Epithelial cell of prostate (primary cell): ENCODE results near the gene ABCC3.

Source experiments
- DNase-seq: peaks from one replicate; pipeline ENCODE4 v3.0.0-alpha.2; 2011; ENCODE audit warnings: low read depth, low spot score
- H3K27ac ChIP-seq: fragments of 450-650 bp; 2 replicates; pipeline ENCODE4 v1.5.1; 2017; ENCODE audit warnings: mild to moderate bottlenecking

ABCC3 gene

DNA sequence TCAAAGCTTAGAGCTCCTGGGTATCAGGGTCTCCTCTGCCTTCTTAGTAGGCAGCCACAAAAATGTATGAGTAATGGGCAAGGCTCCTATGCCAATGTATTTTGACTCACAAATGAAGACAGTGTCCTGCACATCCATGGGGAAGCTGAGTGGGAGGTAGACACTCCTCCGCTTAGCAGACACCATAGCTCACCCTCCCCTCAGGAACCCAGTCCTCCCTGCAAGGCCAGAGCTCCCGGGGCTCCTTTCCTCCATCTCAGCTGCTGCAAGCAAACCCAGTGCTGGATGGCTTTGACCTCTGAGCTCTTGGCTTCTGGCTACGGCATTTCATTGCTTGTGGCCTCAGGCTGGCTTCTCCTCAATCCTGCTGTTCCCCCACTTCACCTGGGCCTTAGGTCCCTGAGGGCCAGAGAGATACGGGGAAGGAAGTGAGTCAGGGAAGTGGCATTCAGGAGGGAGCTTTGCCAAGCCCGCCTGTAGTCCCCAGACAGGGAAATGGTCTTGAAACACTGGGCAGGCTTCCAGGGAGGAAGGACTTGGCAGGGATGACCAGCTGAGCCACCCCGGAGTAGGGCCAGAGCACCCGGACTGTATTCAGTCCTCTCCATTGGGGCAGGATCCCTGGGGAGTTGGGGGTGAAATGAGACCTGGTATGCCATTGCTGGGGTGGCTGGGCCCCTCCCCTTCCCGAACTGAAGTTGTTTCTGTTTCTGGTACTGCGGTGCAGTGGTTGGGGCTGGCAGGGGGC lies 4.5 kb downstream of the ABCC3 start:
- H3K27ac ChIP-seq: peak overlapping the region; percentile 95
- peak; percentile 80 for DNase-seq

DNA sequence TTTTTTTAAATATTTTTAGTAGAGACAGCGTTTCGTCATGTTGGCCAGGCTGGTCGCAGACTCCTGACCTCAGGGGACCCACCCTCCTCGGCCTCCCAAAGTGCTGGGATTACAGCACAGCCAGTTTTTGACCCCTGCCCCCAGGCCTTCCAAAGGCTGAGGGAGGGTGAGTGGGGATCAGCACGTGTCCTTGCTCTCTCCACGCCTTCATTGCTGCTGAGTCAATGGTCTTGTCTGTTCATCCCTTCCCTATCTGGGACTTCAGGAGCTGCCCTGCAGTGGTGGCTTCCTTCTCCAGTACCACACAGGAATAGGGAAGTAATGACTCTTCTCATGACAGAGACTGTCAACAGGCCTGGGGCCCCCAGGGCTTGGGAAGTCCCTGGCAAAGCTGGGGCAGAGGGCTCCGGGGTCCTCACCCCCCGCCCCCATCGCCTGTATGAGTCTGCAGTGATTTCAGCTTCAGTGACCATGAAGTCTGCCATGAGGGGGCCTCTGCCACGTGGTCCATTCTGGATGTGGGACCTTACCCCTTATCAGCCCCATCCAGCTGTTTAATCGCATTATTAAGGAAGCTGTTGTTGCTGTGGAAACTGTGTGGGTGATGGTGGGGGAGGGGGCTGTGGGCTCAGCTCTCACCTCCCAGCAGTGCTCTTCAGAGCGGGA lies 6.1 kb downstream of the ABCC3 start:
- DNase-seq: no peak
- H3K27ac ChIP-seq: peak overlapping the region; percentile 95

DNA sequence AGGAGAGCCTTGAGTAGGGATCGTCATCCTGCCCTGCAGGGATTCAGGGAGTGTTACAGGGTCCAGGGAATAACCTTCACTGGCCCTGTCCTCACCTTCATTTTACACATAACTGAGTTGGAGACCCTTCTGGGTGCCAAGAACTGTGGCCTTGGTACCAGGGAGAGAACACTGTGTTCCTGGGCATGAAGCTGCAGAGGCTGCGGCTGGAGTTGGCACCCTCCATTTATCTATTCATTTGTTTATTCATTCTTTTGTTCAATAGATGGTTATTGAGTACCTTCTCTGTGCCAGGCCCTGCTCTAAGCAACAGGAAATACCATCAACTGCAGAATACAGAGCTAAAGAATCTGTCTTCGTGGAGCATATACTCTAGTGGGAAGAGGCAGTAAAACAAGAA lies 6.7 kb downstream of the ABCC3 start:
- DNase-seq: no peak
- H3K27ac ChIP-seq: peak overlapping the region; percentile 95

DNA sequence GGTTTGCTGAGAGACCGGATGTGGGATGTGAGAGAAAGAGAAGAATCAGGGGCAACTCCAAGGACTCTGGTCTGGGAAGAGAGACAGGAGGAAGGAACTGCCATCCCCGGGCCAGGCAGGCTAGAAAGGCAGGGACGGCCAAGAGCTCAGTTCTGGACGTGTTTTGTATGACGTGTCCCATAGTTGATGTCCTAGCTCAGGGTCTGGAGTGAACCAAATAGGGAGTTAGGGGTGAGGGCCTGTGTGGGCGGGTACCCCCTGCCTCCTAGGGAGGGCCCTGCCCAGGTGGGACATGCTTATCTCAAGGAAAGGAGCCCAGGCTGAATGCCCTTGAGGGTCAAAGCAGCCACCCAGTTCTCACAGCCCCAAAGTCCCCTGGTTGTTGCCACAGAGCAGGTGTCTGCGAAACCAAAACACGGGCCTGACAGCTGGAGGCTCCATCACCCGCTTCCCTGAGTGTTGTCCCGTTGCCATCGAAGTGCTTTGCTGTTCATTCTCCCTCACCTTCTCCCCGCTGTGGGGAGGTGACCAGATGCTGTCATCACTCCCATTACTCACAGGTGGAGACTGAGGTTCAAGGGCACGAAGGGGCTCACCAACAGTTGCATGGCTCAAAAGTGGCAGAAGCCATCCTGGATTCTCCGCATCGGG lies 7.5 kb downstream of the ABCC3 start:
- no peak for DNase-seq
- H3K27ac ChIP-seq: no peak overlapping the region

DNA sequence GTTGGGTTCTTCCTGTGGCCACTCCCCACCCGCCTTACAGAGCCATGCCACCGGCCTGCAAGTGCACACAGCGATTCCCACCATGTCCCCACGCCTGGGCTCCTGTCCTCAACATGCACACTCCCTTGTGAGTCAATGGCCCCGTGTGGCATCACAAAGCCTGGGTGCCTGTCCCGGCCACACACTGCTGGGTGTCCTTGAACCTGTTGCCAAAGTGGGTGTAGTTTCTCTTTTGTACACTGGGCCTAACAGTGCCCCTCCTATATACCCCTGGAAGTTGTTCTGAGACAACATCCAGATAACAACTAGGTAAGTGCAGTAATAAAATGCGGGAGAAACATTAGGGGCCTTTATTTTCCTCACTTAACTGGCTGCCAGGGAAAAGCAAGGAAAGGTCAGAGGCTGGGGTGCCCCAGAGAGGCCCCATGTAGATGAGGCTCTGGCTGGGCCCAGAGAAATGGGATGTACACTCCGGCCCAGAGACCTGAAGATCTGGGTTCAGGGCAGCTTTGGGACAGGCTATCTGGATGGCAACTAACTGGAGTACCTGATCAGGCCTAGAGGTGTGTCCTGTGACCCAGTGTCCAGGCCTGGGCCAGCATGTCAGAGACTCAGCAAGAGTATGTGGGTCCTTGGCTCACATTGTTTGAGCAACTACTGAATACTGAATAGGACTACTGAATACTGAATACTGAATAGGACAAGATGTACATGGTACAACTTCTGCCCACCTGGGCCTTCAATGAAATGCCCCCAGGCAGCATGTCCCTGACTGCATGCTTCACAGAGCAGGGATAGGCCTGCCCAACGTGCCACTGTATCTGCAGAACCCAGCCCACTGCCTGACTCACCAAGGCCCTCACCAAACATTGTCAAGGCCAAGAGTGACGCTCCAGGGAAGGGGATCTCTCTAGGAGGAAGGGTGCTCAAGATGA lies 8.3 kb downstream of the ABCC3 start:
- no peak overlapping the region for H3K27ac ChIP-seq
- DNase-seq: no peak

DNA sequence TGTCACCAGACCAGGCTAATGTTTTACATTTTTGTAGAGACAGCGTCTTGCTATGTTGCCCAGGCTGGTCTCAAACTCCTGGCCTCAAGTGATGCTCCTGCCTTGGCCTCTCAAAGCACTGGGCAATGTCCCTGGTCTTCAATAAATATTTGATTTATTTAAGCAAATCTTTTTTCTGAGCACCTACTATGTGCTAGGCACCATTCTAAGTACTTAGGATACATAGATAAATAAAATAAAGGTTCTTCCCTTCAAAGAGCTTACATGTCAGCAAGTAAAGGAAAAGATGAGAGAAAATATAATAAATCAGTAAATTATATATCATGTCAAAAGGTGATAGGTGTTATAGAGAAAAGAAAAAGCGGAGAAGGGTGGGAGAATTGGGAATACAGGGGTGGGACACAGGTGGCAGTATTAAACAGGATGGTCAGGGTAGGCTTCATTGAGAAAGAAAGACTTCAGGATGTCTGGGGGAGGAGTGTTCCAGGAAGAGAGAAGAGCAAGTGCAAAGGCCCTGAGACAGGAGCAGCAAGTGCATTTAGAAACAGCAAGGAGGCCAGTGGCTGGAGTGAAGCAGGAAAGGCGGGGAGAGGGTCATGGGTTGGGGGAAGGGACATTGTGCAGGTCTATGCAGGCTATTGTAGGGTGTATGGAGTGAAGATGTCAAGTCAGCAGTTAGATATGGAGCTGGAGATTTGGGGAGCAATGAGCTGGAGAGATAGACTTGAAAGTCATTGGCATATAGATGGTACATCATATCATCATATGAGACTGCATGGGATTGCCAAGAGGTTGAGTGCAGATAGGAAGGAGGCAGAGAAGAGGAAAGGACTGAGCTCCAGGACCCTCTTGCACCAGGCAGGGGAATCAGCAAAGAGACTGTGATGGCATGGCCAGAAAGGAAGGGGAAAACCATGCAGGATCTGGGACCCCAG lies 11.3 kb downstream of the ABCC3 start:
- DNase-seq: no peak
- no peak overlapping the region for H3K27ac ChIP-seq

DNA sequence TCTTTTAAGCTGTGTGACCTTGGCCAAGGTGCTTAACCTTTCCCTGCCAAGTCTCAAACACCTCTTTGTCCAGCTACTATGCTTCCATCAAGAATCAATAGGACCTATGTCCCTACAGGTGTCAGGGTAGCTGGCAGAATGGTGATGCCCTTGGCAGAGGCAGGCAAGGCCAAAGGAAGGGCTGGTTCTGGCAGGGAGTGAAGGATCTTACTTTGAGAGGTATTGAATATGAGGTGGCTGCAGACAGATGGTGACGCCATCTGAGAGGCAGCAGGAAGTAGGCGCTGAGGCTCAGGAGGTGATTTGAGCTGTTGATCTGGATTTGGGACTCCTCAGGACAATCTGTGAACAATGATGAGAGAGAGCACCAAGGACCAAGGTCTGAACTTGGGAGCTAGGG lies 12.5 kb downstream of the ABCC3 start:
- DNase-seq: no peak
- H3K27ac ChIP-seq: no peak overlapping the region

DNA sequence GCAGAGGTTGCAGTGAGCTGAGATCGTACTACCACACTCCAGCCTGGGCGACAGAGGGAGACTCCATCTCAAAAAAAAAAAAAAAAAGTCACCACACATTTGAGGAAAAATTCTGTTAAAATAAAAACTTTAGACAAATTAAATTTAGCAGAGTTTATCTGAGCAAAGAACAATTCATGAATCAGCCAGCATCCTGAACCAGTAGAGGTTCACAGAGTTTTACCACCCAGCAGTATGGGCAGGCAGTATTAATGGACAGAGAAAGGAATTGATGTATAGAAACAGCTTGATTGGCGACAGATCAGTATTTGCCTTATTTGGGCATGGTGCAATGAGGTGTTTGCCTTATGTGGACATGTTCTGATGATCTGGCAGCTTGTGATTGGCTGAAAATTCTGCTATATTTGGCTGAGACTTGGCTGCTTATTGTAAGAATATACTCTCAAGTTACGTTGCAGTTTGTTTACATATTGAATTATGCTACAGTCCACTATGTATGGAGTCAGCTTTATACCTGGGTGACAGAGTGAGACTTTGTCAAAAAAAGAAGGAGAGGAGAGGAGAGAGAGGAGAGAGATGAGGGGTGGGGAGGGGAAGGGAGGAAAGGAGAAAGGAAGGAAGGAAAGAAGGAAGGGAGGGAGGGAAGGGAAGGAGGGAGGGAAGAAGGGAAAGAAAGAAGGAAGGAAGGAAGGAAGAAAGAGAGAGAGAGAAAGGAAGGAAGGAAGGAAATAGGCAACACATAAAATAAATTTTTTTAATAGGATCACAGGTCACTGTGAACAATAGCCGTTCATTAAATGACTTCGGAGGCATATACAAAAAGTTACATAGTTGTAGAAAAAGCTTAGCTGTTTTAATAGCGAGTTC lies 14.6 kb downstream of the ABCC3 start:
- no peak for DNase-seq
- H3K27ac ChIP-seq: no peak overlapping the region

DNA sequence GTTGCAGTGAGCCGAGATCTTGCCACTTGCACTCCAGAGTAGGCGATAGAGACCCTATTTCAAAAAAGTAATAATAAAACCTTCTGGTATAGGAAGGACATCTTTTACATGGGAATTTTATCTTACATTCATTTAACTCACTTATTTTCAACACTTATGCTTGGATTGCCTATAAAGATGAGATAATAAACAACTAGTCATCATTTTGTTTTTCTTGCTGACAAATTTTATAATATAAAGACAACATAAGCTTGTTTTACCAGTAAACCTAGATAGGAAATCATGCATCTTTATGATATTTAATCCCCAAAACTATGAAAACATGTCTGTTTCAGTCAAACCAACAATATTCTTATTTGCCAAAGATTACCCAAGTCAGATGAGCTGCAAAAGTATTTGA lies 17.0 kb downstream of the ABCC3 start:
- no peak for DNase-seq
- no peak overlapping the region for H3K27ac ChIP-seq

DNA sequence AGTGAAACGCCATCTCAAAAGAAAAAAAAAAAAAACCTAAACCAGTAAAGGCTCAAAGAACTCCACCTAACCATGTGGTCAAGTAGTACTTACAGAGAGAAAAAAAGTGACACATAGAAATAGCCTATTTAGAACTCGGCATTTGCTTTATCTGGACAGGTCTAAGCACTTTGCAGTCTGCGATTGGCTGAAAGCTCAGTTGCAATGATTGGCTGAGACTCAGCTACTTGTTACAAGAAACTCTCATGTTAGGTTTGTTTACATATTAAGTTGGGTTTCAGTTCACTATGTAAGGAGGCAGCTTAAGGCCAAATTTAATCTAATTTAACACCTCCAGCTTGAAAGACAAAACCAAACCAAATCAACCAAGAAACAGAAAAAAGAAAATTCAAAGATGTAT lies 19.1 kb downstream of the ABCC3 start:
- no peak for DNase-seq

DNA sequence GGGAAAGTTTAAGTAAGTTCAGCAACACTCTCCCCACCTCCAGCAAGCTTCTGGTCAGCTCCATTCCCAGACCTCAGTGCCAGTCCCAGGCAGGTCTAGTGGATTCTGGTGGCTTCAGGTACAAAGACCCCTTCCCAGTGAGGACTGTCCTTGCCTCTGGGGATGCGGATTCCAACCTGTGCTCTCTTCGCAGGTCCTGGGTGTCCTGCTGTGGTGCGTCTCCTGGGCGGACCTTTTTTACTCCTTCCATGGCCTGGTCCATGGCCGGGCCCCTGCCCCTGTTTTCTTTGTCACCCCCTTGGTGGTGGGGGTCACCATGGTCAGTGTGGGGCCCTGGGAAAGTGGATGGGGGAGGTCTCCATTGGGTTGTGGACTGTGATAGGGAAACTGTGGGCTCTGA lies 21.8 kb downstream of the ABCC3 start:
- no peak for DNase-seq

More for the DNA sequence above, 19.1 kb downstream of the ABCC3 start:
- H3K27ac ChIP-seq: no peak overlapping the region

DNA sequence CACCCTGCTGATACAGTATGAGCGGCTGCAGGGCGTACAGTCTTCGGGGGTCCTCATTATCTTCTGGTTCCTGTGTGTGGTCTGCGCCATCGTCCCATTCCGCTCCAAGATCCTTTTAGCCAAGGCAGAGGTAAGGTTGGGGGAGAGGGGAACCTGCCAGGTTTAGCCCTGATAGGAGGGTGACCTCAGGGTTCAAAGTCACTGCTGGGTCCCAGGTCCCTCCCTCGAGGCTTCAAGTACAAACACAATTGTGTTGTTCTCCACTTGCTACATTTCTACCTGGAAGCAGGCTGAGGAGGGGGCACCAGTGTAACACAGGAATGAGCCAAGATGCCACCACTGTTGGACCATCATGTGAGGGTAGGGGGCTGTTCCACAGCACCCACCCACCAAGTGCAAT lies 22.4 kb downstream of the ABCC3 start:
- no peak overlapping the region for H3K27ac ChIP-seq
- no peak for DNase-seq

More for the DNA sequence above, 21.8 kb downstream of the ABCC3 start:
- no peak overlapping the region for H3K27ac ChIP-seq

DNA sequence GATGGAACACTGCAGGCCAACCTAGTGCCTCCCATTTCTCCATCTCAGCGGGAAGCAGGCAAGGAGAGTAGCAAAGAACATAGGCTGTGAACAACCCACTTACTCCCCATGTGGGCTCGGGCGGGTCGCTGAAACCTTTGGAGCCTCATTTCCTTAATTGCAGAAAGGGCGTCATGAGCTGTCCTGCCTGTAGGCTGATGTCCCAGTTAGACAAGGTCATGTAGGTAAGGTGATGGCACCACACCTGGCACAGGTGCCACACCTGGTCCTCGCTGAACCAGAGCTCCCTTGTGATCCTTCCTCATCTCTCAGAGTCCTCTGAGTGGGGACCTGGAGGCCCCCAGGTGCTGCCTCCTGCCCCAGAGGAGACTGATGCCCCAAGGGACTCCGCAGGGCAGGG lies 22.9 kb downstream of the ABCC3 start:
- no peak overlapping the region for H3K27ac ChIP-seq
- DNase-seq: no peak

DNA sequence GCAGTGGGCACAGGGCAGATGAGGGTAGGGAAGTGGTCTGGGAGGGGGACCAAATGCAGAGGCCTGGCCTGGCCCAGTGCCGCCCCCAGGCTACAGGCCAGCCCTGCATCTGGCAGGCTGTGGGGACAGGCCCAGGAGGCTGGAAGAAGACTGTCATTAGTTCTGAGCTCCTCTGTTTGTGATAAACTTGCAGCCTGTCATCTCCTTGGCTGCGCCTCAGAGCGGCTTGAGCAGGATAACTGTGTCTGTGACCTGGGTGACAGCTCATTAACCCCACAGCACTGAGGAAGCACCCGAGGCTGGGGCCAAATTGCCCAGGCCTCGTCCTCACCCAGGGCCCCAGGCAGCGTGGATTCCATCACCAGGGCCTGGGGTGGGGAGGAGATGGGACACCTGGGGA lies 23.9 kb downstream of the ABCC3 start:
- H3K27ac ChIP-seq: no peak overlapping the region
- no peak for DNase-seq

DNA sequence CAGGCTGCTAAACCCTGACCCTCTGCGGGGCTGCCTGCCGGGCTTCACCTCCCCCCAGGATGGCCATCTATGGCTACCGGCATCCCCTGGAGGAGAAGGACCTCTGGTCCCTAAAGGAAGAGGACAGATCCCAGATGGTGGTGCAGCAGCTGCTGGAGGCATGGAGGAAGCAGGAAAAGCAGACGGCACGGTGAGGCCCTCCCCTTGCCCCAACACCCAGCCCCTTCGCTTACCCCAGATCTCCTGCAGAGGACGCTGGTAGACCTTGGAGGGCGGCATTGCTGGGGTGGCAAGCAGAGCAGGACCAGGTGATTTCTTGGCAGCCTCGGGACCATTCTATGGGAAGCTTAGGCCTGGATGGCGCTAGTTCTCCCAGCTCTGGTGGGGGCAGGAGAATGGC lies 24.5 kb downstream of the ABCC3 start:
- no peak overlapping the region for H3K27ac ChIP-seq
- DNase-seq: no peak

DNA sequence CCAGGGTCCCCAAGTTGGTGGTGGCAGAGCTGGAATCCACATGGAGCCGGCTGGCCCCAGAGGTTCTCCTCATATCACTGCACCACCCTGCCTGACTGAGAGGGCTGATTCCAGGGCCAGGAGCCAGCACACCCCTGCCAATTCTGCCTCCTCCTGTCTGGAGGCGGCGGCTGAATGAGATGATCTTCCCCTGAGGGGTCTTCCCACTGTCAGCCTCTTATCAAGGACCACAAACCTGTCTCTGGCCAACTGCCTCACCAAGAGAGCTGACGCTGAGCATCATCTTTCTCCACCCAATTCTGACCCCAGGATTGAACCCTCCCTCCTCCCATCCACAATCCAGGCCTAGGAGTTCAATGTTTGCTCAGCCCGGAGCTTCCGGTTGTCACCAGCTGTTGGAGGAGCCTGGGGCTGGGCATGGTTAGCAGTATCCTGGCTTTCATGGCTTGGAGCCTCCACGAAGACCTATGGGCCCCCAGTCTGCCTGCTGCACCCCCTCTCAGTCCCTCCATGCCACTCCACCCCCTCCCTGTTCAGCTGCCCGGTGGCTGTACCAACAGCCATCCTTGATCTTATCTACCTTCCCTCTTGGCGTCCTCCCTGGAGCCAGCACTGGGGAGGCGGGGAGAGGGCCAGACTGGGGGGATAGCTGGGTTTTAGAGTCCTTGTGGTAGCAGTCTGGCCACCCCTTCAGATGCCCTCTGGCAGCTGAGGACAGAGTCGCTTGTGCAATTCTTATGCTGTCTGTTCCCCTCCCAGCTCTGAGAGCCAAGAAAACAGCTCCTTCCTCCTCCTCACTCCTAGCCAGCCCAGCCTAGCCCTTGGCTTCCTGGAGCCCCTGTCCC lies 25.6 kb downstream of the ABCC3 start:
- no peak for DNase-seq
- H3K27ac ChIP-seq: peak overlapping the region; percentile 58

DNA sequence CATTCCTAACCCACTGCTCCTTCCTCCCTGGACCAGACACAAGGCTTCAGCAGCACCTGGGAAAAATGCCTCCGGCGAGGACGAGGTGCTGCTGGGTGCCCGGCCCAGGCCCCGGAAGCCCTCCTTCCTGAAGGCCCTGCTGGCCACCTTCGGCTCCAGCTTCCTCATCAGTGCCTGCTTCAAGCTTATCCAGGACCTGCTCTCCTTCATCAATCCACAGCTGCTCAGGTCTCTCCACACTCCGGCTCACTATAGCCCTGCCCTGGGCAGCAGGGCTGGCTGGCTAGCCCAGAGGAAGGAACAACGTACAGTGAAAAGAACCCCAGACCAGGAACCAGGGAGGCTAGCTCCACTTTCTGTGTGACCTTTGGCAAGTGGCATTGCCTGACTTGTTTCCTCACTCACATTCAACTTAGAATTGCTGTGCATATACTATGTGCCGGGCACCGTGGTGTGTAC lies 26.2 kb downstream of the ABCC3 start:
- DNase-seq: no peak
- peak overlapping the region; percentile 58 for H3K27ac ChIP-seq
